OCI-LY1 (cell line): ENCODE measurements around the gene CPNE5.

Experiments used
- H2AFZ ChIP-seq: fragments of 200-600 bp; sonication (generic), shearing (Covaris generic); 2 replicates; pipeline ENCODE4 v1.6.0; 2014; ENCODE audit warnings: antibody characterized with exemption, mild to moderate bottlenecking, low read length
- H3F3A ChIP-seq: fragments of 200-600 bp; sonication (generic), shearing (Covaris generic); 2 replicates; pipeline ENCODE4 v1.6.0; 2014; ENCODE audit warnings: mild to moderate bottlenecking, antibody characterized with exemption, low read length, moderate library complexity; ENCODE audit not compliant: insufficient read depth
- H3K27ac ChIP-seq: fragments of 200-600 bp; sonication (generic); 2 replicates; pipeline ENCODE4 v1.5.1; 2014; ENCODE audit warnings: low read length, mixed run types, mild to moderate bottlenecking, low read depth; ENCODE audit not compliant: poor library complexity, severe bottlenecking
- H3K27me3 ChIP-seq: fragments of 200-600 bp; sonication (generic); 2 replicates; pipeline ENCODE4 v1.6.0; 2014; ENCODE audit warnings: antibody characterized with exemption, mild to moderate bottlenecking, low read length, moderate library complexity; ENCODE audit not compliant: insufficient read depth
- H3K36me3 ChIP-seq: fragments of 200-600 bp; sonication (generic); 2 replicates; pipeline ENCODE4 v1.6.1; 2014; ENCODE audit warnings: mild to moderate bottlenecking, antibody characterized with exemption, low read length, moderate library complexity, mixed read lengths; ENCODE audit not compliant: insufficient read depth
- H3K4me1 ChIP-seq: fragments of 200-600 bp; sonication (generic); 2 replicates; pipeline ENCODE4 v1.5.1; 2014; ENCODE audit warnings: mild to moderate bottlenecking, low read length, moderate library complexity; ENCODE audit not compliant: insufficient read depth, severe bottlenecking
- H3K4me2 ChIP-seq: fragments of 200-600 bp; sonication (generic), shearing (Covaris generic); 2 replicates; pipeline ENCODE4 v1.6.1; 2014; ENCODE audit warnings: low read length
- H3K4me3 ChIP-seq: fragments of 200-600 bp; sonication (generic); 2 replicates; pipeline ENCODE4 v1.5.1; 2014; ENCODE audit warnings: low read length, low read depth, mild to moderate bottlenecking, mixed read lengths; ENCODE audit not compliant: poor library complexity, severe bottlenecking
- H3K79me2 ChIP-seq: fragments of 200-600 bp; shearing (Covaris generic); 2 replicates; pipeline ENCODE4 v1.6.1; 2016; ENCODE audit warnings: mixed run types, low read length, mixed read lengths; ENCODE audit not compliant: insufficient read depth
- H3K9ac ChIP-seq: fragments of 200-600 bp; sonication (generic), shearing (Covaris generic); 2 replicates; pipeline ENCODE4 v1.6.1; 2014; ENCODE audit warnings: mild to moderate bottlenecking, low read length, mixed read lengths
- H3K9me2 ChIP-seq: fragments of 200-600 bp; sonication (generic), shearing (Covaris generic); 2 replicates; pipeline ENCODE4 v1.6.1; 2014; ENCODE audit warnings: low read depth, mild to moderate bottlenecking, low read length, mixed read lengths
- H3K9me3 ChIP-seq: fragments of 200-600 bp; shearing (Covaris generic); 2 replicates; pipeline ENCODE4 v1.6.1; 2014; ENCODE audit warnings: low read length, mixed read lengths
- H4K20me1 ChIP-seq: fragments of 200-600 bp; sonication (generic), shearing (Covaris generic); 2 replicates; pipeline ENCODE4 v1.6.0; 2016; ENCODE audit warnings: mild to moderate bottlenecking, low read length; ENCODE audit not compliant: insufficient read depth
- CTCF ChIP-seq: fragments of 200-600 bp; sonication (generic), shearing (Covaris generic); IDR thresholded peaks from 2 replicates; pipeline ENCODE4 v1.5.1; 2017; ENCODE audit warnings: mild to moderate bottlenecking, antibody characterized with exemption, low read length, moderate library complexity, mixed read lengths
- EZH2 ChIP-seq: fragments of 200-600 bp; sonication (generic), shearing (Covaris generic); IDR thresholded peaks from 2 replicates; pipeline ENCODE4 v1.8.0; 2017; ENCODE audit warnings: borderline replicate concordance, mixed run types, mild to moderate bottlenecking, antibody characterized with exemption, low read length, moderate library complexity, mixed read lengths

The CPNE5 gene

GRCh38 chr6:36827261-36828079, 11.8 kb downstream of the CPNE5 start:
- no peak overlapping the region for H3K4me3 ChIP-seq
- H3K9me2 ChIP-seq: no peaks in the 10 kb centered on the region
- H3K9ac ChIP-seq: no peak overlapping the region
- H3K27me3 ChIP-seq: 0 out of 2 replicates have a peak, but pooled peaks cover 7% of the 10 kb centered on the region
- H3K4me2 ChIP-seq: no peak overlapping the region
- no peaks in the 10 kb centered on the region for H3K79me2 ChIP-seq
- no peak for TF ChIP-seq CTCF
- TF ChIP-seq EZH2: no peak
- no peaks in the 10 kb centered on the region for H3F3A ChIP-seq
- no peaks in the 10 kb centered on the region; the same call in 1 of the 2 replicates for H3K36me3 ChIP-seq
- H3K9me3 ChIP-seq: no peaks in the 10 kb centered on the region; the same call in 1 of the 2 replicates
- no peak overlapping the region for H3K27ac ChIP-seq
- H2AFZ ChIP-seq: no peak overlapping the region
- H3K4me1 ChIP-seq: no peaks in the 10 kb centered on the region
- no peaks in the 10 kb centered on the region for H4K20me1 ChIP-seq

- H3K79me2 ChIP-seq: no peaks in the 10 kb centered on the region
- H4K20me1 ChIP-seq: no peaks in the 10 kb centered on the region
- no peak for TF ChIP-seq EZH2
- no peak overlapping the region for H3K9ac ChIP-seq
- no peak overlapping the region for H3K27ac ChIP-seq
- H3K4me1 ChIP-seq: no peaks in the 10 kb centered on the region
- 0 out of 2 replicates have a peak, but pooled peaks cover 7% of the 10 kb centered on the region for H3K27me3 ChIP-seq
- H3K9me3 ChIP-seq: no peaks in the 10 kb centered on the region
- H3K36me3 ChIP-seq: no peaks in the 10 kb centered on the region
- no peak overlapping the region for H3K4me3 ChIP-seq
- no peaks in the 10 kb centered on the region for H3K9me2 ChIP-seq
- H3K4me2 ChIP-seq: no peak overlapping the region
- no peak overlapping the region for H2AFZ ChIP-seq
- H3F3A ChIP-seq: no peaks in the 10 kb centered on the region
These were observed 12.6 kb downstream of the CPNE5 start for GRCh38 chr6:36826520-36827227.

GRCh38 chr6:36825994-36826393, 13.2 kb downstream of the CPNE5 start:
- Histone ChIP-seq H3K9me3 (no peaks in the 10 kb centered on the region), H3F3A (no peaks in the 10 kb centered on the region), H3K4me1 (no peaks in the 10 kb centered on the region), H3K27me3 (0 out of 2 replicates have a peak, but pooled peaks cover 7% of the 10 kb centered on the region), H3K27ac (no peak overlapping the region), H3K36me3 (no peaks in the 10 kb centered on the region), H3K4me3 (no peak overlapping the region), H3K9me2 (no peaks in the 10 kb centered on the region), H4K20me1 (no peaks in the 10 kb centered on the region), H2AFZ (no peak overlapping the region), H3K79me2 (no peaks in the 10 kb centered on the region), H3K4me2 (no peak overlapping the region), H3K9ac (no peak overlapping the region)
- TF ChIP-seq CTCF: no peak
- no peak for TF ChIP-seq EZH2
